HG03066 (cell line): ENCODE results near the gene EYS.

ENCODE experiments used
- ATAC-seq: cut with Tn5 transposase; IDR thresholded peaks from one replicate; pipeline ENCODE4 v1.9.1; 2021; ENCODE audit warnings: low read depth; ENCODE audit not compliant: unreplicated experiment

The EYS gene

GRCh38 chr6:65259059-65259458 lies 448.0 kb downstream of the EYS start:
- ATAC-seq = no peak

DNA sequence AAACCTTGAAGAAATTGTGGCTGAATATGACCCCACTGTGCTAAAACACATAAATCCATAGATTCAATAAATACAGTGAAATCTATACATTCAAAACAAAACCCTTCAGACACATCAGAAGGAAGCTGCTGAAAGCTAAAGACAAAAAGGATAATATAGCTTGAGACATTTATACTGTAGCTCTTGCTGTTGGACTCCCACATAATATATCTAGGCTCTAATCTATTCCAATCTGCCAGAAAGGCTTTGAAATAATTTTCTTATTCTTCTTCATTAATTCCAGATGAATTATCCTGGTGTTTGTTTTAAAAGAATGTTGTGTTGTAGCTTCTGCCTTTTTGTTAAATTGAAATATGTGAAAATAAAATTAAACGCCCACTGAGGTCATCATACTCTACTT lies 454.0 kb downstream of the EYS start:
- ATAC-seq = no peak

GRCh38 chr6:65248101-65248610 lies 458.9 kb downstream of the EYS start:
- no peak for ATAC-seq

- no peak for ATAC-seq
Measured at GRCh38 chr6:65231616-65232015, 475.4 kb downstream of the EYS start.

DNA sequence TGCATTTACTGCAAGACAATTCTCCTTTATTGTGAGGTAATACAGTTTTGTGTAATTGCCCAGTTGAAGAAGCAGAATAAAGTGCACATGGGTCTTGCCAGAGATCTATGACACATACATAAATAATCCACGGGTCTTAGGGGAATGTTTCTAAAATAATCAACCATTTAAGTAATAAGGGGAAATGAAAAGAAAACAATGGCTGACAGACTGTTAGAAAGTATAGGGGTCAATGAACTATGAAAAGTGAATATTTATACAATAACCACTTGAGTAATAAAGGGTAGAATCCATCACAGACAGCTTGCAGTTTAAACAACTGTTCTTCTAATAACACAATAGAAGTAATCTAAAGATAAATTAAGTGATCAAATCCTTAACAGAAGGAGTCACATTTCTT lies 477.2 kb downstream of the EYS start:
- no peak for ATAC-seq

GRCh38 chr6:65221153-65221552 lies 485.9 kb downstream of the EYS start:
- no peak for ATAC-seq

DNA sequence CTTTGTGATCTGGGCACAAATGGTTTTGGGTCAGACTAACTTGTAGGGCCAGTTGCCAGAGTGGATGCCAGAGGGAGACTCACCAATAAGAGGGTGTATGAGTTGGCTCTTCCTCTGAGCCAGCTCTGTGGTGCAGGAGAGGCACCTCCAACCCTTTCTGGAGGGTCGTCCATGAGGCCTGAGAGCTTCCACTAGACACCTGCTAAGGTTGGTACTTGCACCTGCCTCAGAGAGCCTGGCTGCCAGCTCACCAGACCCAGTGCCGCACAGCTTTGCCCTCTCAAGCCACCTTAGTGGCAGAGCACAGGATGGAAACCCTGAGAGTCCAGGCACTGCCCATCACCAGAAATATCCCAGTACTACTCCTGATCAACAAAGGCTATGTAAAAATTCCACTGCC lies 504.3 kb downstream of the EYS start:
- no peak for ATAC-seq

GRCh38 chr6:65199683-65200082 lies 507.3 kb downstream of the EYS start:
- no peak for ATAC-seq

GRCh38 chr6:65199121-65199520 lies 507.9 kb downstream of the EYS start:
- no peak for ATAC-seq

GRCh38 chr6:65191471-65191870 lies 515.6 kb downstream of the EYS start:
- ATAC-seq = no peak

GRCh38 chr6:65189236-65189881 lies 517.7 kb downstream of the EYS start:
- no peak for ATAC-seq

- ATAC-seq = no peak
Measured at GRCh38 chr6:65186826-65187225, 520.2 kb downstream of the EYS start.

GRCh38 chr6:65182681-65183080 lies 524.3 kb downstream of the EYS start:
- no peak for ATAC-seq

DNA sequence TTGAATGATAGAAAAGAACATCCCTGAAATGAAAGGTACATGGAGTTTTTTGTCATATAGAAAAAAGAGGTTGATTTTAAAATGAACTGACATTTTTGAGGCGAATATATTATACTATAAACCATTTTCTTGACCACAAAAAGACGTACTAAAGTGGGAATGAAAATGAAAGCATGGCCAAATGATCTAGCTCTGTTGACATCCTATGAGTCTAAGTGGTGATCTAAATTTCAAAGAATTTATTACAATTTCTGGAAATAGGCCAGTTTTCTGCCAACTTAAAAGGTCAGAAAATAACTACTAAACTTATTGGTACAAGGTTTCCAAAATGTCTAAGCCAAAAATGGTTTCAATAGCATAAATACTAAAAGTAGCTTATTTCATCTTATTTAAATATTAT lies 536.8 kb downstream of the EYS start:
- ATAC-seq = no peak

GRCh38 chr6:65161661-65162060 lies 545.4 kb downstream of the EYS start:
- no peak for ATAC-seq

GRCh38 chr6:65157025-65157424 lies 550.0 kb downstream of the EYS start:
- ATAC-seq = no peak

DNA sequence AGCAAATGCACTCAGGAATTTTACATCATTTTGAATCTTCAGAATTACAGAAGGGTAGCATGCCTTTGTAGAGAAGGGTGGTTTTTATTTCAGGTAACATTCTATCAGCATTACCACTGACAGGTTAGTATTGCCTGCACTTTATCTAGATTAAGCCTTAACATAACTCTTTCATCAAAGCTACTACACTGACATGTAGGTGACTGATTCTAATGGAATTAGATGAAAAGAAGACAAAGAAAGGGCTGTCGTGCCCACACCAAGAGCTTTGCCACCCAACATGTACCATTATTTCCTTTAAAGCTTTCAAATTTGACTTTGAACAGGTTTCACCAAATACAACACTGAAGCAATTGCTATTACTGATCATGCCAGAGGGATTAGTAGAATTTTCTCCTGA lies 551.9 kb downstream of the EYS start:
- ATAC-seq = no peak

DNA sequence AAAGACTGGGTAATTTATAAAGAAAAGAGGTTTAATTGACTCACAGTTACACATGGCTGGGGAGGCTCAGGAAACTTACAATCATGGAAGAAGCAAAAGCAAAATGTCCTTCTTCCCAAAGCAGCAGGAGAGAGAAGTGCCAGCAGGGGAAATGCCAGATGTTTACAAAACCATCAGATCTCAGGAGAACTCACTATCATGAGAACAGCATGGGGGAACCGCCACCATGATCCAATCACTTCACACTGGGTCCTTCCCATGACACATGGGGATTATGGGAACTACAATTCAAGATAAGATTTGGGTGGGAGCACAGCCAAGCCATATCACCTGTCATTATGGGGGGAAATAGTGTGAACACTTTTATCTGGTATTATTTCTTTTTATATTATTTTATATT lies 557.2 kb downstream of the EYS start:
- ATAC-seq = no peak

- no peak for ATAC-seq
Measured at GRCh38 chr6:65148839-65149238, 558.2 kb downstream of the EYS start.

DNA sequence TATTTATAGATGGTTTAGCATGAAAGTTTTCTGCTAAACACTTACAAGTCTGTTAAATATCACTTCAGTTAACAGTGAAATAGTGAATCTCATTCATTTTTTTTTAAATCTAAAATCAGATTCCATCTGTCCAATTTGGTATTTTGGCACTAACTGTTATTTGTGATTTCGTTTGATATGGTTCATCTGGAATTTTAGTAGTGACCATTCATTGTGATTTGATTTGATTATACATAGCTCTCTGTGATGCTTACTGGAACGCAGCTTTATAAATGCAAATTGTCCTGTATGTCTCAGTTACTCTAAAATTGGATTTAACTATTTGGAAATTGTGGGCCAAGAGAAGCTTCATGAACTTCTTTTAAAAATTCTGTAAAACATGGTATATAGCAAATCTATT lies 571.5 kb downstream of the EYS start:
- no peak for ATAC-seq

DNA sequence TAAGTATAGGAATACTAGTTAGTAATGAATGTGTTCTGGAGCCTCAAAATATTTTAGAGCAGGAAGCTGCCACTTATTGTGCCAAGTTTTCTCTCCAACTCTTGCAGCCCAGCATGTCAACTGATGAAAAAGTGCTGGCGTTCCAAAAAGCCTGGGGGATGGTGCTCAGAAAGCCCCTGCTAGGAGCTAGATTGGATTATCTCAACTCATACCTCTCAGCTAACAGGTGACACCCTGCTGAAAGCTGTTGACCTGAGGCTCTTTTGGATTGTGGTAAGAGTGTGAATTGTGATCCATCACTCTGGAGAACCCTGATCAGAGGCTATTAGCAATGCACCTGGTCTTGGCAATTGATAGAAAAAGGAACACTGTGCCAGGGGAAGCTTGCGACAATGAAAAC lies 580.4 kb downstream of the EYS start:
- ATAC-seq = no peak

DNA sequence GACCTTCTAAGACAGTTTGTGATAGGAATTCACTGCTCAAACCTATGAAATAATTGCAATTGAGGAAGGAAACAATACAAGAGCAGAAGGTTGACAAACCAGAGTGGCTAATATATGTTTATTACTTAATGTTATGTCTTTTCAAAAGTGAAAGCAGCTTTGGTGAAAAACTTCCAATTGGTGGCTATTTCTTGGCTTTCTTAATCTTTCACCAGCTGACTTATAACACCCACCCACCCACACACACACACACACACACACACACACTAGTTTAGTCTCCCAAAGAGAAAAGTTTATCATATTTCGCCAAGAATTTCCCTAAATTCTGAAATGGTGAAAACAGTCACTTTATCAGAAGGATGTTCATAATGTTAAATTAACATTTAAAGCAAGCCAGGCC lies 583.5 kb downstream of the EYS start:
- no peak for ATAC-seq
